ENCODE measurements around the gene KLHL24.

GRCh38 chr3:183631715-183632114 lies 3.7 kb upstream of the KLHL24 start:
- TF ChIP-seq CTCF (conservative IDR thresholded peaks at IDR 0.05) = no peak
- no peak for TF ChIP-seq ZFX (IDR thresholded peaks at IDR 0.05)
